CD4-positive, alpha-beta T cell (primary cell): ENCODE data around the gene CFAP45. TPM values are rescaled to one million over a fixed set of nuclear protein-coding genes. Genes with fewer than 3 reads are reported as not detected.

Experiments used
- ATAC-seq: fragments of 200-7000 bp; cut with Tn5 transposase; one replicate; pipeline ENCODE4 v1.10.0; 2022; ENCODE audit warnings: mild to moderate bottlenecking; ENCODE audit not compliant: poor library complexity
- CTCF ChIA-PET: fragments of 350-600 bp; sonication (Branson Sonifier 250); formaldehyde crosslinking; loops from one replicate; lab custom pipeline; 2021; ENCODE audit warnings: antibody characterized with exemption, inconsistent platforms; lab: Charles Lee
- POLR2A ChIA-PET: fragments of 350-600 bp; sonication (Branson Sonifier 250); formaldehyde crosslinking; loops from one replicate; lab custom pipeline; 2021; ENCODE audit warnings: antibody characterized with exemption, inconsistent platforms; lab: Charles Lee
- DNase-seq, 14 experiments: peaks; one replicate each; pipeline ENCODE4 v3.0.0-alpha.2; 2013 to 2020; ENCODE audit warnings: mixed read lengths in 2 of 14
- H3K27ac ChIP-seq, 2 donors: one replicate each; pipeline versions ENCODE4 v1.5.1 to v1.7.0; 2013; ENCODE audit warnings: low read length in 2 of 2, low read depth in 1 of 2, mild to moderate bottlenecking in 1 of 2
- H3K27me3 ChIP-seq, 2 experiments: 1 replicate in 1 of 2; 2 replicates in 1 of 2; pipeline versions ENCODE4 v1.6.1 to v1.7.0; 2013; ENCODE audit warnings: low read length in 2 of 2, control low read depth in 1 of 2, mild to moderate bottlenecking in 1 of 2, moderate library complexity in 1 of 2; ENCODE audit not compliant: insufficient read depth in 2 of 2, control insufficient read depth in 1 of 2
- H3K36me3 ChIP-seq: one replicate; pipeline ENCODE4 v1.6.1; 2013; ENCODE audit warnings: low read length, control low read depth; ENCODE audit not compliant: insufficient read depth
- H3K4me1 ChIP-seq: one replicate; pipeline ENCODE4 v1.6.1; 2013; ENCODE audit warnings: low read length, control low read depth; ENCODE audit not compliant: insufficient read depth
- H3K4me3 ChIP-seq: one replicate; pipeline ENCODE4 v1.5.1; 2013; ENCODE audit warnings: mild to moderate bottlenecking, low read length, moderate library complexity
- H3K9me3 ChIP-seq, 2 experiments: 1 replicate in 1 of 2; 2 replicates in 1 of 2; pipeline versions ENCODE4 v1.6.1 to v1.7.0; 2013; ENCODE audit warnings: low read length in 2 of 2, mild to moderate bottlenecking in 2 of 2, control low read depth in 1 of 2, moderate library complexity in 1 of 2; ENCODE audit not compliant: control insufficient read depth in 1 of 2, insufficient read depth in 1 of 2
- H3K27ac Mint-ChIP-seq: one replicate; pipeline ENCODE4 v1.8.0; 2020; ENCODE audit warnings: mixed read lengths
- H3K27me3 Mint-ChIP-seq: one replicate; pipeline ENCODE4 v1.8.0; 2021; ENCODE audit warnings: mixed read lengths
- H3K36me3 Mint-ChIP-seq: one replicate; pipeline ENCODE4 v1.8.0; 2021; ENCODE audit warnings: low read depth, mixed read lengths
- H3K4me1 Mint-ChIP-seq: one replicate; pipeline ENCODE4 v1.8.0; 2021; ENCODE audit warnings: low read depth, mixed read lengths
- H3K4me3 Mint-ChIP-seq: one replicate; pipeline ENCODE4 v1.8.0; 2020; ENCODE audit warnings: mild to moderate bottlenecking, mixed read lengths
- H3K9me3 Mint-ChIP-seq: one replicate; pipeline ENCODE4 v1.8.0; 2020; ENCODE audit warnings: mixed read lengths
- CTCF ChIP-seq: fragments of 200-600 bp; IDR thresholded peaks from one replicate; pipeline ENCODE4 v1.8.0; 2022; ENCODE audit warnings: antibody characterized with exemption, mild to moderate bottlenecking
- intact Hi-C, 2 experiments: fragments of 100-400 bp; cut with DNase I in 1 of 2; cut with micrococcal nuclease in 1 of 2; formaldehyde crosslinking; loops; one replicate each; pipeline versions ENCODE4 v1.15.1 to v1.9.0; 2023 to 2025; cut with DNase I, micrococcal nuclease
- total RNA-seq, 174 experiments: library from RNA in 2 of 174; stranded (reverse) in 2 of 174; gene quantifications; one replicate each; pipeline ENCODE4 v1.2.3 and lab custom pipeline; 2021 to 2026

The CFAP45 gene
- total RNA-seq, 2 experiments from 2014 or later, result 8.4 to 9.0 TPM

GRCh38 chr1:159897962-159898361, 2.0 kb downstream of the CFAP45 start:
- intact Hi-C loops, result no loop called here
- H3K27ac ChIP-seq, result no peak overlapping the region
- no peak for TF ChIP-seq CTCF

GRCh38 chr1:159896546-159896930, 3.4 kb downstream of the CFAP45 start:
- H3K27me3 Mint-ChIP-seq, result no peaks in the 10 kb centered on the region
- POLR2A ChIA-PET, result interaction anchor here (1.0 kb wide), 1 partner anchor 27 kb away, joined by 3 read pairs; no protein-coding TSS in a partner anchor
- CTCF ChIA-PET, result interaction anchor here (1.1 kb wide), 2 partner anchors 97 to 116 kb away, joined by 3 read pairs; partner anchors contain the start of gene DUSP23
- H3K4me3 Mint-ChIP-seq, result no peak overlapping the region
- no peak overlapping the region for H3K27ac ChIP-seq
- no peaks in the 10 kb centered on the region for H3K4me1 ChIP-seq
- intact Hi-C loops, result no loop called here
- ATAC-seq (no peak), DNase-seq (no peak)
- H3K4me1 Mint-ChIP-seq, result peaks cover 6% of the 10 kb centered on the region
- TF ChIP-seq CTCF, result no peak
- no peaks in the 10 kb centered on the region for H3K36me3 ChIP-seq
- no peak overlapping the region for H3K27ac Mint-ChIP-seq
- H3K27me3 ChIP-seq, result no peaks in the 10 kb centered on the region
- H3K9me3 Mint-ChIP-seq, result no peaks in the 10 kb centered on the region
- H3K36me3 Mint-ChIP-seq, result no peaks in the 10 kb centered on the region
- H3K4me3 ChIP-seq, result no peak overlapping the region
- H3K9me3 ChIP-seq, result peaks cover 0 to 4% of the 10 kb centered on the region in 2 experiments

More at GRCh38 chr1:159897962-159898361, 2.0 kb downstream of the CFAP45 start:
- Mint-ChIP-seq H3K4me1 (peaks cover 6% of the 10 kb centered on the region), H3K36me3 (no peaks in the 10 kb centered on the region), H3K27me3 (no peaks in the 10 kb centered on the region), H3K27ac (no peak overlapping the region), H3K9me3 (no peaks in the 10 kb centered on the region), H3K4me3 (no peak overlapping the region)
- POLR2A ChIA-PET, result no interaction called here
- Histone ChIP-seq H3K36me3 (no peaks in the 10 kb centered on the region), H3K9me3 (peaks cover 0 to 4% of the 10 kb centered on the region in 2 experiments), H3K4me1 (no peaks in the 10 kb centered on the region), H3K4me3 (no peak overlapping the region), H3K27me3 (no peaks in the 10 kb centered on the region)
- no peak for ATAC-seq
- DNase-seq, result peak in 2 of 14 experiments; percentile 43 to 44
- CTCF ChIA-PET, result no interaction called here

- no peak for TF ChIP-seq CTCF
- Histone ChIP-seq H3K36me3 (no peaks in the 10 kb centered on the region), H3K4me3 (no peak overlapping the region), H3K4me1 (no peaks in the 10 kb centered on the region), H3K27ac (no peak overlapping the region), H3K27me3 (no peaks in the 10 kb centered on the region), H3K9me3 (peaks cover 0 to 4% of the 10 kb centered on the region in 2 experiments)
- Mint-ChIP-seq H3K27ac (no peak overlapping the region), H3K27me3 (no peaks in the 10 kb centered on the region), H3K4me3 (no peak overlapping the region), H3K36me3 (no peaks in the 10 kb centered on the region), H3K4me1 (peaks cover 6% of the 10 kb centered on the region), H3K9me3 (no peaks in the 10 kb centered on the region)
- ATAC-seq (no peak), DNase-seq (no peak)
- intact Hi-C loops, result no loop called here
- POLR2A ChIA-PET, result interaction anchor here (1.0 kb wide), 1 partner anchor 28 kb away, joined by 3 read pairs; no protein-coding TSS in a partner anchor
- CTCF ChIA-PET, result interaction anchor here (1.1 to 2.0 kb wide), 3 partner anchors 97 to 116 kb away, joined by 3 to 7 read pairs (median 3); partner anchors contain the start of gene DUSP23
Measured at GRCh38 chr1:159895836-159896545, 4.0 kb downstream of the CFAP45 start.
